ENCODE data around the gene PPP2R5B. TPM values are rescaled to one million over a fixed set of nuclear protein-coding genes. Genes with fewer than 3 reads are reported as not detected.

The PPP2R5B gene
- total and polyA plus RNA-seq, 9 of the 15 experiments (the other 6 are each of a cell fraction or from before 2014, with no cell fraction given) = 0.10 to 7.8 (median 3.3) TPM

DNA sequence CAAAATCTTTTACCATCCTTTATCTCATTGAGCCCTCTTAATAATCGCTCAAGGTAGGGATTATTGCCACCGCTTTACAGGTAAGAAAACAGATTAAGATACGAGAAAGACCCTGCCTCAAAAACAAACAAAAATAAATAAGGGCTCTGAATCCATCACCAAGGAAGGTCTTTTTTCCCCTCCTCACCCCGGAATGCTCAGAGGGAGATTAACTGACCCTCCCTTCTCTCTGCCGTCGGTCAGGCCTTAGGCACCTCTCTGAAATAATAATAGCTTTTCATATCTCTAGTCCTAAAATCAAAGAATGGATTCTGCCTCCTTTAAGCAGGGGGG lies 6.9 kb upstream of the PPP2R5B start (continued):
- TF ChIP-seq, protein P1, sequence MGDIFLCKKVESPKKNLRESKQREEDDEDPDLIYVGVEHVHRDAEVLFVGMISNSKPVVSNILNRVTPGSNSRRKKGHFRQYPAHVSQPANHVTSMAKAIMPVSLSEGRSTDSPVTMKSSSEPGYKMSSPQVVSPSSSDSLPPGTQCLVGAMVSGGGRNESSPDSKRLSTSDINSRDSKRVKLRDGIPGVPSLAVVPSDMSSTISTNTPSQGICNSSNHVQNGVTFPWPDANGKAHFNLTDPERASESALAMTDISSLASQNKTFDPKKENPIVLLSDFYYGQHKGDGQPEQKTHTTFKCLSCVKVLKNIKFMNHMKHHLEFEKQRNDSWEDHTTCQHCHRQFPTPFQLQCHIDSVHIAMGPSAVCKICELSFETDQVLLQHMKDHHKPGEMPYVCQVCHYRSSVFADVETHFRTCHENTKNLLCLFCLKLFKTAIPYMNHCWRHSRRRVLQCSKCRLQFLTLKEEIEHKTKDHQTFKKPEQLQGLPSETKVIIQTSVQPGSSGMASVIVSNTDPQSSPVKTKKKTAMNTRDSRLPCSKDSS (IDR thresholded peaks at IDR 0.05; ENCODE audit: low read depth, partially characterized antibody) = no peak
- TF ChIP-seq, protein P2, sequence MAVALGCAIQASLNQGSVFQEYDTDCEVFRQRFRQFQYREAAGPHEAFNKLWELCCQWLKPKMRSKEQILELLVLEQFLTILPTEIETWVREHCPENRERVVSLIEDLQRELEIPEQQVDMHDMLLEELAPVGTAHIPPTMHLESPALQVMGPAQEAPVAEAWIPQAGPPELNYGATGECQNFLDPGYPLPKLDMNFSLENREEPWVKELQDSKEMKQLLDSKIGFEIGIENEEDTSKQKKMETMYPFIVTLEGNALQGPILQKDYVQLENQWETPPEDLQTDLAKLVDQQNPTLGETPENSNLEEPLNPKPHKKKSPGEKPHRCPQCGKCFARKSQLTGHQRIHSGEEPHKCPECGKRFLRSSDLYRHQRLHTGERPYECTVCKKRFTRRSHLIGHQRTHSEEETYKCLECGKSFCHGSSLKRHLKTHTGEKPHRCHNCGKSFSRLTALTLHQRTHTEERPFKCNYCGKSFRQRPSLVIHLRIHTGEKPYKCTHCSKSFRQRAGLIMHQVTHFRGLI (CRISPR knock-in tag; IDR thresholded peaks at IDR 0.05) = no peak
- TF ChIP-seq, protein P3, sequence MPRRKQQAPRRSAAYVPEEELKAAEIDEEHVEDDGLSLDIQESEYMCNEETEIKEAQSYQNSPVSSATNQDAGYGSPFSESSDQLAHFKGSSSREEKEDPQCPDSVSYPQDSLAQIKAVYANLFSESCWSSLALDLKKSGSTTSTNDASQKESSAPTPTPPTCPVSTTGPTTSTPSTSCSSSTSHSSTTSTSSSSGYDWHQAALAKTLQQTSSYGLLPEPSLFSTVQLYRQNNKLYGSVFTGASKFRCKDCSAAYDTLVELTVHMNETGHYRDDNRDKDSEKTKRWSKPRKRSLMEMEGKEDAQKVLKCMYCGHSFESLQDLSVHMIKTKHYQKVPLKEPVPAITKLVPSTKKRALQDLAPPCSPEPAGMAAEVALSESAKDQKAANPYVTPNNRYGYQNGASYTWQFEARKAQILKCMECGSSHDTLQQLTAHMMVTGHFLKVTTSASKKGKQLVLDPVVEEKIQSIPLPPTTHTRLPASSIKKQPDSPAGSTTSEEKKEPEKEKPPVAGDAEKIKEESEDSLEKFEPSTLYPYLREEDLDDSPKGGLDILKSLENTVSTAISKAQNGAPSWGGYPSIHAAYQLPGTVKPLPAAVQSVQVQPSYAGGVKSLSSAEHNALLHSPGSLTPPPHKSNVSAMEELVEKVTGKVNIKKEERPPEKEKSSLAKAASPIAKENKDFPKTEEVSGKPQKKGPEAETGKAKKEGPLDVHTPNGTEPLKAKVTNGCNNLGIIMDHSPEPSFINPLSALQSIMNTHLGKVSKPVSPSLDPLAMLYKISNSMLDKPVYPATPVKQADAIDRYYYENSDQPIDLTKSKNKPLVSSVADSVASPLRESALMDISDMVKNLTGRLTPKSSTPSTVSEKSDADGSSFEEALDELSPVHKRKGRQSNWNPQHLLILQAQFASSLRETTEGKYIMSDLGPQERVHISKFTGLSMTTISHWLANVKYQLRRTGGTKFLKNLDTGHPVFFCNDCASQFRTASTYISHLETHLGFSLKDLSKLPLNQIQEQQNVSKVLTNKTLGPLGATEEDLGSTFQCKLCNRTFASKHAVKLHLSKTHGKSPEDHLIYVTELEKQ (CRISPR knock-in tag; IDR thresholded peaks at IDR 0.05) = no peak
- TF ChIP-seq, protein P4, sequence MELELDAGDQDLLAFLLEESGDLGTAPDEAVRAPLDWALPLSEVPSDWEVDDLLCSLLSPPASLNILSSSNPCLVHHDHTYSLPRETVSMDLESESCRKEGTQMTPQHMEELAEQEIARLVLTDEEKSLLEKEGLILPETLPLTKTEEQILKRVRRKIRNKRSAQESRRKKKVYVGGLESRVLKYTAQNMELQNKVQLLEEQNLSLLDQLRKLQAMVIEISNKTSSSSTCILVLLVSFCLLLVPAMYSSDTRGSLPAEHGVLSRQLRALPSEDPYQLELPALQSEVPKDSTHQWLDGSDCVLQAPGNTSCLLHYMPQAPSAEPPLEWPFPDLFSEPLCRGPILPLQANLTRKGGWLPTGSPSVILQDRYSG (tag; conservative IDR thresholded peaks at IDR 0.05; ENCODE audit: low read depth) = no peak
- TF ChIP-seq RBM34 (IDR thresholded peaks at IDR 0.05; ENCODE audit: borderline replicate concordance, insufficient read depth, low read length) (no peak), ZFP1 (CRISPR knock-in tag; IDR thresholded peaks at IDR 0.05) (no peak), NFXL1 (CRISPR knock-in tag; IDR thresholded peaks at IDR 0.05) (no peak), TCF7L2 (IDR thresholded peaks at IDR 0.05; ENCODE audit: low read depth, low read length) (no peak), LCOR (CRISPR knock-in tag; IDR thresholded peaks at IDR 0.05) (0 out of 2 replicates have a peak, but pooled peaks have one; percentile 47), CBX3 (IDR thresholded peaks at IDR 0.05; ENCODE audit: borderline replicate concordance in 1 of 2, low read length in 2 of 2) (no peak), RBFOX2 (IDR thresholded peaks at IDR 0.05; ENCODE audit: low read depth, low read length) (no peak), KLF16 (IDR thresholded peaks at IDR 0.05) (no peak), POLR2B (IDR thresholded peaks at IDR 0.05; ENCODE audit: low read depth, partially characterized antibody) (no peak)
- TF ChIP-seq, protein P5, sequence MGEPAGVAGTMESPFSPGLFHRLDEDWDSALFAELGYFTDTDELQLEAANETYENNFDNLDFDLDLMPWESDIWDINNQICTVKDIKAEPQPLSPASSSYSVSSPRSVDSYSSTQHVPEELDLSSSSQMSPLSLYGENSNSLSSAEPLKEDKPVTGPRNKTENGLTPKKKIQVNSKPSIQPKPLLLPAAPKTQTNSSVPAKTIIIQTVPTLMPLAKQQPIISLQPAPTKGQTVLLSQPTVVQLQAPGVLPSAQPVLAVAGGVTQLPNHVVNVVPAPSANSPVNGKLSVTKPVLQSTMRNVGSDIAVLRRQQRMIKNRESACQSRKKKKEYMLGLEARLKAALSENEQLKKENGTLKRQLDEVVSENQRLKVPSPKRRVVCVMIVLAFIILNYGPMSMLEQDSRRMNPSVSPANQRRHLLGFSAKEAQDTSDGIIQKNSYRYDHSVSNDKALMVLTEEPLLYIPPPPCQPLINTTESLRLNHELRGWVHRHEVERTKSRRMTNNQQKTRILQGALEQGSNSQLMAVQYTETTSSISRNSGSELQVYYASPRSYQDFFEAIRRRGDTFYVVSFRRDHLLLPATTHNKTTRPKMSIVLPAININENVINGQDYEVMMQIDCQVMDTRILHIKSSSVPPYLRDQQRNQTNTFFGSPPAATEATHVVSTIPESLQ (CRISPR knock-in tag; IDR thresholded peaks at IDR 0.05) = no peak
- TF ChIP-seq, protein P6, sequence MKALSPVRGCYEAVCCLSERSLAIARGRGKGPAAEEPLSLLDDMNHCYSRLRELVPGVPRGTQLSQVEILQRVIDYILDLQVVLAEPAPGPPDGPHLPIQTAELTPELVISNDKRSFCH (CRISPR knock-in tag; IDR thresholded peaks at IDR 0.05) = no peak
- TF ChIP-seq, protein P6 (tag; IDR thresholded peaks at IDR 0.05) = no peak
- TF ChIP-seq, protein P7, sequence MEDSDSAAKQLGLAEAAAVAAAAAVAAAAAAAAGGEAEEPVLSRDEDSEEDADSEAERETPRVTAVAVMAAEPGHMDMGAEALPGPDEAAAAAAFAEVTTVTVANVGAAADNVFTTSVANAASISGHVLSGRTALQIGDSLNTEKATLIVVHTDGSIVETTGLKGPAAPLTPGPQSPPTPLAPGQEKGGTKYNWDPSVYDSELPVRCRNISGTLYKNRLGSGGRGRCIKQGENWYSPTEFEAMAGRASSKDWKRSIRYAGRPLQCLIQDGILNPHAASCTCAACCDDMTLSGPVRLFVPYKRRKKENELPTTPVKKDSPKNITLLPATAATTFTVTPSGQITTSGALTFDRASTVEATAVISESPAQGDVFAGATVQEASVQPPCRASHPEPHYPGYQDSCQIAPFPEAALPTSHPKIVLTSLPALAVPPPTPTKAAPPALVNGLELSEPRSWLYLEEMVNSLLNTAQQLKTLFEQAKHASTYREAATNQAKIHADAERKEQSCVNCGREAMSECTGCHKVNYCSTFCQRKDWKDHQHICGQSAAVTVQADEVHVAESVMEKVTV (CRISPR knock-in tag; IDR thresholded peaks at IDR 0.05) = no peak
